Gastrocnemius medialis (tissue), 4 donors: ENCODE results near the gene IGSF21.

Source experiments
- POLR2A ChIP-seq, 2 donors: fragments of 450-650 bp; IDR thresholded peaks; one replicate each; pipeline ENCODE4 v1.6.1; 2017; ENCODE audit warnings: antibody characterized with exemption in 2 of 2, mild to moderate bottlenecking in 2 of 2, moderate library complexity in 2 of 2
- TF ChIP-seq, protein P1 (sequence below), 5 experiments: fragments of 450-650 bp in 3 of 5; fragments of 200-600 bp in 2 of 5; sonication (generic) in 2 of 5; IDR thresholded peaks in 4 of 5; conservative IDR thresholded peaks in 1 of 5; 1 replicate in 4 of 5; 2 replicates in 1 of 5; pipeline ENCODE4 v1.5.1; 2016 to 2019; ENCODE audit warnings: antibody characterized with exemption in 5 of 5, mild to moderate bottlenecking in 3 of 5, moderate library complexity in 3 of 5

DNA sequence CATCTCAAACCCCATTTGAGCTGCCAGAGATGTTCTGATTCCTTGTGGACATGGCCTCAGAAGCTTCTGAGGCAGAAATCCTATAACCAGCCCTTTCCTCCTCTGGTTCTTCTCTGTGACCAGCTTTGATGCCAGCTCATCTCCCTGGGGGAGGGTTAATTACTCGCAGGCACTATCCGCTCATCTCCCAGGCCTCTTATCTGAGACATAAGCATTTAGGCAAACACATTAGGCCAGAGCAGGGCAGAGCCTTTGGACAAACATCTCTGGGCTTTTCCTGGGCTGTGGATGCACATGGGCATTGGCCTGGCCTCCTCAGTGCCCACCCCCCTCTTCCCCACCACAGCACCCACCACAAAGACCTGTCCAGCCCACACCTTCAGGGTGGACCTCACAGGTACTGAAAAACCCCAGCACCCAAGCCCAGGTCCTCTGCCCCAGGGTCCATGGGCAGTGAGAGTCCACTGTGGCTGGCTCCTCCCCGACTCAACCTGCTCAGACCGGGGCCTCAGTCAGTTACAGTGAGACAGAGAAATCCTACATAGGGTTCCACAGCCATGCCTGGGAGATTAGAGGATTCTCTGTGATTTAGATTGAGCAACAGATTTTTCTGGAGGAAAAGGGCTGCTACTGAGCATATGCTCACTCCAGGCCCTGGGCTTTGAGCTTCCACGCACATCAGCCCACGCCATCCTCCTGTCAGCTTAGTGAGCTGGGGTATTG is 26.9 kb downstream of the IGSF21 start:
- TF ChIP-seq, protein P1, sequence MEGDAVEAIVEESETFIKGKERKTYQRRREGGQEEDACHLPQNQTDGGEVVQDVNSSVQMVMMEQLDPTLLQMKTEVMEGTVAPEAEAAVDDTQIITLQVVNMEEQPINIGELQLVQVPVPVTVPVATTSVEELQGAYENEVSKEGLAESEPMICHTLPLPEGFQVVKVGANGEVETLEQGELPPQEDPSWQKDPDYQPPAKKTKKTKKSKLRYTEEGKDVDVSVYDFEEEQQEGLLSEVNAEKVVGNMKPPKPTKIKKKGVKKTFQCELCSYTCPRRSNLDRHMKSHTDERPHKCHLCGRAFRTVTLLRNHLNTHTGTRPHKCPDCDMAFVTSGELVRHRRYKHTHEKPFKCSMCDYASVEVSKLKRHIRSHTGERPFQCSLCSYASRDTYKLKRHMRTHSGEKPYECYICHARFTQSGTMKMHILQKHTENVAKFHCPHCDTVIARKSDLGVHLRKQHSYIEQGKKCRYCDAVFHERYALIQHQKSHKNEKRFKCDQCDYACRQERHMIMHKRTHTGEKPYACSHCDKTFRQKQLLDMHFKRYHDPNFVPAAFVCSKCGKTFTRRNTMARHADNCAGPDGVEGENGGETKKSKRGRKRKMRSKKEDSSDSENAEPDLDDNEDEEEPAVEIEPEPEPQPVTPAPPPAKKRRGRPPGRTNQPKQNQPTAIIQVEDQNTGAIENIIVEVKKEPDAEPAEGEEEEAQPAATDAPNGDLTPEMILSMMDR (IDR thresholded peaks at IDR 0.05 in 4 of 5, conservative IDR thresholded peaks at IDR 0.05 in 1 of 5): no peak
- no peak for TF ChIP-seq POLR2A (IDR thresholded peaks at IDR 0.05)
